GM18868 (cell line): ENCODE data around the gene DHRS4L2.
"Not testable (repeated sequence)": the region's sequence is repeated elsewhere in the genome, so short reads cannot be mapped to it uniquely, and the experiment has no call there.

Experiments
- ATAC-seq: cut with Tn5 transposase; IDR thresholded peaks from one replicate; pipeline ENCODE4 v1.9.1; 2021; ENCODE audit warnings: mild to moderate bottlenecking, moderate library complexity; ENCODE audit not compliant: unreplicated experiment

The DHRS4L2 gene

GRCh38 chr14:23988607-23989363 is at the start of gene DHRS4L2:
DHRS4L2 (plus strand) TSS chr14:23988929; CDS start chr14:23988948, 19 bp downstream.
- ATAC-seq, result peak; percentile 94

- ATAC-seq, result no peak
Measured at GRCh38 chr14:23939607-23940326, 49.0 kb upstream of the DHRS4L2 start.

GRCh38 chr14:23941230-23941629 is 47.5 kb upstream of the DHRS4L2 start:
- no peak for ATAC-seq

GRCh38 chr14:23941669-23942068 is 47.1 kb upstream of the DHRS4L2 start:
- ATAC-seq, result no peak

GRCh38 chr14:23942587-23942986 is 46.1 kb upstream of the DHRS4L2 start:
- ATAC-seq, result no peak

GRCh38 chr14:23949069-23949468 is 39.7 kb upstream of the DHRS4L2 start:
- not testable (repeated sequence) for ATAC-seq

GRCh38 chr14:23950411-23951135 is 38.2 kb upstream of the DHRS4L2 start:
- ATAC-seq, result no peak

- not testable (repeated sequence) for ATAC-seq
Measured at GRCh38 chr14:23951136-23951466, 37.6 kb upstream of the DHRS4L2 start.

- no peak for ATAC-seq
Measured at GRCh38 chr14:23951590-23952201, 37.0 kb upstream of the DHRS4L2 start.

GRCh38 chr14:23953116-23953463 is 35.6 kb upstream of the DHRS4L2 start:
- not testable (repeated sequence) for ATAC-seq

GRCh38 chr14:23953464-23954278 is 35.1 kb upstream of the DHRS4L2 start, which contains the start of gene DHRS4:
DHRS4 (plus strand) TSS chr14:23953770; CDS start chr14:23953789, 19 bp downstream.
- ATAC-seq, result peak; percentile 87

- peak; percentile 26 for ATAC-seq
Measured at GRCh38 chr14:23954279-23954614, 34.5 kb upstream of the DHRS4L2 start.

GRCh38 chr14:23954965-23955364 is 33.8 kb upstream of the DHRS4L2 start:
- ATAC-seq, result not testable (repeated sequence)

GRCh38 chr14:23955811-23956210 is 32.9 kb upstream of the DHRS4L2 start:
- ATAC-seq, result not testable (repeated sequence)

GRCh38 chr14:23957913-23958569 is 30.7 kb upstream of the DHRS4L2 start:
- ATAC-seq, result not testable (repeated sequence)

- not testable (repeated sequence) for ATAC-seq
Measured at GRCh38 chr14:23960899-23961298, 27.8 kb upstream of the DHRS4L2 start.

- ATAC-seq, result not testable (repeated sequence)
Measured at GRCh38 chr14:23961704-23962103, 27.0 kb upstream of the DHRS4L2 start.

GRCh38 chr14:23969130-23969480 is 19.6 kb upstream of the DHRS4L2 start:
- ATAC-seq, result not testable (repeated sequence)

- ATAC-seq, result peak; percentile 84
Measured at GRCh38 chr14:23969481-23970282, 19.0 kb upstream of the DHRS4L2 start.
